Muscle layer of duodenum (tissue), 2 donors: Measurements from ENCODE around the gene MYO1G.

Experiments
- H3K27ac ChIP-seq: one replicate; pipeline ENCODE4 v1.7.0; 2013; ENCODE audit warnings: mild to moderate bottlenecking, low read length
- H3K27me3 ChIP-seq: one replicate; pipeline ENCODE4 v1.7.0; 2013; ENCODE audit warnings: low read depth, mild to moderate bottlenecking, control low read depth, low read length
- H3K36me3 ChIP-seq, 2 donors: one replicate each; pipeline ENCODE4 v1.7.0; 2013; ENCODE audit warnings: low read length in 2 of 2, control low read depth in 1 of 2, mild to moderate bottlenecking in 1 of 2; ENCODE audit not compliant: insufficient read depth in 2 of 2, control insufficient read depth in 1 of 2
- H3K4me1 ChIP-seq, 2 donors: one replicate each; pipeline ENCODE4 v1.7.0; 2013; ENCODE audit warnings: low read length in 2 of 2, mild to moderate bottlenecking in 2 of 2, control low read depth in 1 of 2, moderate library complexity in 1 of 2; ENCODE audit not compliant: insufficient read depth in 2 of 2, control insufficient read depth in 1 of 2
- H3K4me3 ChIP-seq, 2 donors: one replicate each; pipeline ENCODE4 v1.7.0; 2013; ENCODE audit warnings: low read length in 2 of 2, low read depth in 1 of 2, mild to moderate bottlenecking in 1 of 2
- H3K9me3 ChIP-seq, 2 donors: one replicate each; pipeline ENCODE4 v1.7.0; 2013; ENCODE audit warnings: low read length in 2 of 2, control low read depth in 1 of 2, mild to moderate bottlenecking in 1 of 2; ENCODE audit not compliant: control insufficient read depth in 1 of 2
- donor health status: healthy.

The MYO1G gene

DNA sequence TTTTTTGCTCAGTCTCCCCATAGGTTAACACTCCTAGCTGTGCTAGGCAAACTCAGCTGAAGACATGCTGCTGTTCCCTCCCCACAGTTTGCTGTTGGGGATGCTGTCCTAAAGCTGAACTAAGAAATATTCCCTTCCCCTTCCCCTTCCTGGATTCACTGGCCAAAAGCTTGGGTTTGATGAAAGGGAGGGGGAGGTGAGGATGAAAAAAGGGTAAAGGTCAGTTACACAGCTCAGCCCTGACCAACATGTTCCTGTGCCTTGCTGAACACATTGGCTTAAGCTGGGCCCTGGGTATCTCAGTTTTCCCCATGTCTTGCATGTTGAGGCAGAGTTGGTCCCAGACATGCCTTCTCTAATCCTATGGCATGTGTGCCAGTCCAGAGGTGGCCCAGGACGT lies 36.5 kb upstream of the MYO1G start:
- H3K4me1 ChIP-seq = peaks cover 0 to 3% of the 10 kb centered on the region in 2 donors
- no peaks in the 10 kb centered on the region for H3K9me3 ChIP-seq
- H3K27me3 ChIP-seq = no peaks in the 10 kb centered on the region
- H3K36me3 ChIP-seq = peaks cover 0 to 6% of the 10 kb centered on the region in 2 donors
- no peak overlapping the region for H3K4me3 ChIP-seq
- H3K27ac ChIP-seq = no peak overlapping the region

DNA sequence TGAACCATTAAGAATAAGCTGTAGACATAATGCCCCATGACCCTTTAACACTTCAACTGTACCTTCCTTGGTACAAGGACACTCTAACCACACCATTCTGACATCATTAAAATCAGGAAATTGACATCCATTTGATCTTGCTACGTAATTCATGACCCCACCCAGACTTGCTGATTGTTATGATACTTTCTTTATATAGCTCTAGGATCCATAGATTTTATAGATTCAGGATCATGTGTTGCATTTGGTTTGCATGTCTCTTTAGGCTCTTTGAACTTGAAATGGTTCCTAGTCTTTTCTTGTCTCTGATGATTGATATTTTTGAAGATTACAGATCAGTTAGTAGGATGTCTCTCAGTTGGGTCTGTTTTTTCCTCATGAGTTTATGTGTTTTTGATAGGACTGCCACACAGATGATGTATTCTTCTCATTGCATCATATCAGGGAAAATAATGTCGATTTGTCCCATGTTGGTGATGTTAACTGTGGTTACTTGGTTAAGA lies 34.7 kb upstream of the MYO1G start:
- H3K4me1 ChIP-seq = peaks cover 0 to 3% of the 10 kb centered on the region in 2 donors
- H3K27ac ChIP-seq = no peak overlapping the region
- no peak overlapping the region for H3K4me3 ChIP-seq
- H3K9me3 ChIP-seq = no peaks in the 10 kb centered on the region
- H3K27me3 ChIP-seq = no peaks in the 10 kb centered on the region
- no peaks in the 10 kb centered on the region for H3K36me3 ChIP-seq

GRCh38 chr7:45007571-45008328 lies 28.9 kb upstream of the MYO1G start:
- H3K27ac ChIP-seq = no peak overlapping the region
- no peak overlapping the region for H3K4me3 ChIP-seq
- H3K9me3 ChIP-seq = no peaks in the 10 kb centered on the region
- H3K4me1 ChIP-seq = no peaks in the 10 kb centered on the region
- H3K27me3 ChIP-seq = no peaks in the 10 kb centered on the region
- H3K36me3 ChIP-seq = peaks cover 0 to 4% of the 10 kb centered on the region in 2 donors

- Histone ChIP-seq H3K4me3 (no peak overlapping the region), H3K36me3 (peaks cover 0 to 4% of the 10 kb centered on the region in 2 donors), H3K9me3 (no peaks in the 10 kb centered on the region), H3K27me3 (no peaks in the 10 kb centered on the region), H3K27ac (no peak overlapping the region), H3K4me1 (peaks cover 0 to 5% of the 10 kb centered on the region in 2 donors)
Measured at GRCh38 chr7:45007106-45007505, 28.3 kb upstream of the MYO1G start.

DNA sequence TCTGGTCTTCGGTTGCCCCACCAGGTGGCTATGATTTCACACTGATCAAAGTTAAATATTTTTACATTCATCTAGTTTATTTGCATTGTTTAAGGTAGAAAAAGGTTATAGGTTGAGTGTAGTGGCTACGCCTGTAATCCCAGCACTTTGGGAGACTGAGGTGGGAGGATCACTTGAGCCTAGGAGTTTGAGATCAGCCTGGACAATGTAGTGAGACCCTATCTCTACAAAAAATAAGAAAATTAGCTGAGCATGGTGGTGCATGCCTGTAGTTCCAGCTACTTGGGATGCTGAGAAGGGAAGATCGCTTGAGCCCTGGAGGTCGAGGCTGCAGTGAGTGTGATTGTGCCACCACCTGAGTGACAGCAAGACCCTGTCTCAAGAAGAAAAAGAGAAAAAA lies 25.0 kb upstream of the MYO1G start:
- Histone ChIP-seq H3K27me3 (no peaks in the 10 kb centered on the region), H3K4me3 (no peak overlapping the region), H3K36me3 (peaks cover 0 to 4% of the 10 kb centered on the region in 2 donors), H3K4me1 (peaks cover 3 to 18% of the 10 kb centered on the region in 2 donors), H3K9me3 (no peaks in the 10 kb centered on the region), H3K27ac (no peak overlapping the region)

GRCh38 chr7:45001826-45002225 lies 23.0 kb upstream of the MYO1G start:
- Histone ChIP-seq H3K4me3 (peak overlapping the region; percentile 68 to 76), H3K27me3 (no peaks in the 10 kb centered on the region), H3K9me3 (no peaks in the 10 kb centered on the region), H3K36me3 (peaks cover 0 to 4% of the 10 kb centered on the region in 2 donors), H3K27ac (no peak overlapping the region), H3K4me1 (peaks cover 7 to 18% of the 10 kb centered on the region in 2 donors)

DNA sequence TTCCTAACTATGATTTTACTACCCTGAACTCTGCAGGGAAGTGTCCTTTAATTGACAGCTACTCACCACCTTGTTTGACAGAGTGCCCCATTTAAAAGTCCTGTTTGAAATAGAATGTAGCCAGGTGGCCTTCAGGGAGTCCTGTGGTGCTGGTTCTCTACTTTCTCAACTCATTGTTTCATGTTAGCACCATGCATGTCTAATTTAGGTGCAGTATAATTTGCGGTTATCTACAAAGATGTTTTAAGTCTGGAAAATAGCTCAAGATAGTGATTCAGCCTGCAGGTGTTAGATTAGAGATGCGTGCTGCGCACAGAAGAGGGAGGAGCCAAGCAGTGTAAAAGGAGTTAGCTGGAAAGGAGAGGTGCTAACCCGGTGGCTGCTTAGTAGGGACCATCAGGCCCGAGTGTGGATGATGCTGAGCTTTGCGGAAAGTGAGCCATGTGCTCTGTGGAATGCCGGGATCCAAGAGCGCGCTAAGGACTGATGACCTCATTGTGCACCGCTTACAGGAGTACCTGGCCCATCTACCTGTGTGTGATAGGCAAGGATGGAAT lies 22.4 kb upstream of the MYO1G start:
- Histone ChIP-seq H3K9me3 (no peaks in the 10 kb centered on the region), H3K4me1 (peaks cover 7 to 18% of the 10 kb centered on the region in 2 donors), H3K36me3 (no peaks in the 10 kb centered on the region), H3K27me3 (no peaks in the 10 kb centered on the region), H3K27ac (peak overlapping the region; percentile 83), H3K4me3 (peak overlapping the region; percentile 68 to 76)

- peaks cover 7 to 18% of the 10 kb centered on the region in 2 donors for H3K4me1 ChIP-seq
- no peaks in the 10 kb centered on the region for H3K27me3 ChIP-seq
- H3K9me3 ChIP-seq = no peaks in the 10 kb centered on the region
- H3K4me3 ChIP-seq = peak within 1 kb of the TSS; percentile 73 to 86
- peak within 1 kb of the TSS; percentile 90 for H3K27ac ChIP-seq
- H3K36me3 ChIP-seq = no peaks in the 10 kb centered on the region
Measured at GRCh38 chr7:45000093-45001032, 21.5 kb upstream of the MYO1G start, which contains the start of gene CCM2. Gene CCM2 (plus strand): TSS chr7:45000201. CDS start chr7:45000334, 133 bp downstream.

GRCh38 chr7:44999245-45000092 lies 20.7 kb upstream of the MYO1G start:
- no peaks in the 10 kb centered on the region for H3K36me3 ChIP-seq
- H3K27me3 ChIP-seq = no peaks in the 10 kb centered on the region
- H3K27ac ChIP-seq = peak overlapping the region; percentile 90
- no peaks in the 10 kb centered on the region for H3K9me3 ChIP-seq
- peaks cover 7 to 18% of the 10 kb centered on the region in 2 donors for H3K4me1 ChIP-seq
- H3K4me3 ChIP-seq = peak overlapping the region; percentile 73 to 86

DNA sequence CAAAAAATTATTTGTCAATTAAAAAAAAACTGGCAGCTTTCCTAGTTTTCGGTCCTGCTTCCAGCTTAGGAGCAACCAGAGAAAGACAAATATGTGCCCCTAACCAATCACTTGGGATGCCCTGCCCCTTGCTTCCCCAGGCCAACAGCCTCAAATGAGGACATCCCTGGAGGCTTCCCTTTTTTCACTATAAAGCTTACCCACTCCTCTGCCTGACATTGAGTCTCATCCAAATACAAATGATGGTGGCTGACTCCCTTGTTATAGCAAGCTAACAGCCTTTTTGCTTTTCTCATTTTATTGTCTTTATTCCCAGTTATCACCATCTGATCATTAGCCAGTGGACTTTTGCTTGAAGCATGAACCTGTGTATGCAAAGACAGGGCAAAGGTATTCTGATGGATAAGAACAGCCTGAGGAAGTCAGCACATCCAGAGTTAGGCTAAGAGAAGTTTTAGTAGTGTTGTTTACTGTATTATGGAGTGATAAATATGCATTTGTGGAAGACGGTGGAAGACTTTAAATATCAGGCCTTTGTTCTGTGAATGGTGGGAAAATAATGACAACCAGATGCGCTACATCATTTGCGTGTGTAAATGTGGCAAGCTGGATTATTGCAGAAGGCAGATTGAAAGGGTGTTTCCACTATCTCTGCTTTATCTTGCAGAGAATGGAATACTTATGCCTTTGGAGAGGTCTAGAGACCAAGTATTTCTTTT lies 19.5 kb upstream of the MYO1G start:
- H3K4me1 ChIP-seq = peaks cover 7 to 18% of the 10 kb centered on the region in 2 donors
- no peak overlapping the region for H3K27ac ChIP-seq
- peak overlapping the region; percentile 12 to 73 for H3K4me3 ChIP-seq

More for the DNA sequence above, 19.5 kb upstream of the MYO1G start:
- no peaks in the 10 kb centered on the region for H3K9me3 ChIP-seq
- no peaks in the 10 kb centered on the region for H3K27me3 ChIP-seq
- H3K36me3 ChIP-seq = no peaks in the 10 kb centered on the region
